HG03175 (cell line): Measurements from ENCODE around the gene FUOM.
"Not testable (repeated sequence)": the region's sequence is repeated elsewhere in the genome, so short reads cannot be mapped to it uniquely, and the experiment has no call there.

Experiments
- ATAC-seq: cut with Tn5 transposase; IDR thresholded peaks from one replicate; pipeline ENCODE4 v1.9.1; 2021; ENCODE audit warnings: mild to moderate bottlenecking, moderate library complexity; ENCODE audit not compliant: unreplicated experiment

Gene FUOM

GRCh38 chr10:133370030-133370786, 12.4 kb upstream of the FUOM start:
- ATAC-seq = no peak

GRCh38 chr10:133368153-133368552, 10.3 kb upstream of the FUOM start:
- no peak for ATAC-seq

GRCh38 chr10:133367461-133367860, 9.6 kb upstream of the FUOM start:
- not testable (repeated sequence) for ATAC-seq

- no peak for ATAC-seq
These were observed 8.9 kb upstream of the FUOM start for GRCh38 chr10:133366751-133367150.

- ATAC-seq = no peak
These were observed 8.3 kb upstream of the FUOM start for GRCh38 chr10:133366130-133366478.

GRCh38 chr10:133365461-133366129, 7.8 kb upstream of the FUOM start:
- ATAC-seq = no peak

- ATAC-seq = no peak
These were observed 7.0 kb upstream of the FUOM start for GRCh38 chr10:133364645-133365431.

GRCh38 chr10:133362846-133363245, 5.0 kb upstream of the FUOM start:
- no peak for ATAC-seq

GRCh38 chr10:133361773-133362441, 4.1 kb upstream of the FUOM start:
- ATAC-seq = no peak

GRCh38 chr10:133361227-133361626, 3.4 kb upstream of the FUOM start:
- ATAC-seq = no peak

GRCh38 chr10:133359972-133360610, 2.3 kb upstream of the FUOM start:
- no peak for ATAC-seq

- no peak for ATAC-seq
These were observed 1.7 kb upstream of the FUOM start for GRCh38 chr10:133359554-133359971.

GRCh38 chr10:133358925-133359310, 1.1 kb upstream of the FUOM start:
- ATAC-seq = no peak

- no peak for ATAC-seq
These were observed 524 bp upstream of the FUOM start for GRCh38 chr10:133358162-133358924.

- no peak for ATAC-seq
These were observed 1.1 kb downstream of the FUOM start for GRCh38 chr10:133356549-133357284.

- no peak for ATAC-seq
These were observed 1.8 kb downstream of the FUOM start for GRCh38 chr10:133355991-133356390.

- ATAC-seq = no peak
These were observed 2.6 kb downstream of the FUOM start for GRCh38 chr10:133355266-133355665.

- no peak for ATAC-seq
These were observed 3.1 kb downstream of the FUOM start for GRCh38 chr10:133354672-133355240.

- ATAC-seq = no peak
These were observed 3.7 kb downstream of the FUOM start for GRCh38 chr10:133353988-133354605.
